ENCODE results near the gene STXBP6. TPM values are rescaled to one million over a fixed set of nuclear protein-coding genes. Genes with fewer than 3 reads are reported as not detected.

The STXBP6 gene
- polyA plus RNA-seq, 1 donor from 2014 or later = 14.6 TPM

GRCh38 chr14:25056688-25057078, 6.7 kb upstream of the STXBP6 start:
- Histone ChIP-seq H3F3A (ENCODE audit: insufficient read depth, low read length, poor library complexity, severe bottlenecking) (no peaks in the 10 kb centered on the region), H3K4me2 (ENCODE audit: low read length) (no peak overlapping the region), H4K20me1 (ENCODE audit: insufficient read depth) (no peaks in the 10 kb centered on the region), H3K36me3 (ENCODE audit: insufficient read depth, low read length) (no peaks in the 10 kb centered on the region), H3K4me3 (ENCODE audit: low read length) (no peak overlapping the region), H3K9ac (ENCODE audit: low read length) (no peak overlapping the region), H2AFZ (ENCODE audit: low read depth, low read length) (no peak overlapping the region), H3K9me2 (ENCODE audit: insufficient read depth, low read length) (no peaks in the 10 kb centered on the region), H3K27me3 (ENCODE audit: insufficient read depth, low read depth, low read length) (peaks cover 14% of the 10 kb centered on the region), H3K79me2 (replicated peaks; ENCODE audit: insufficient read depth, low read length) (no peaks in the 10 kb centered on the region), H3K9me3 (ENCODE audit: low read length) (no peaks in the 10 kb centered on the region), H3K27ac (ENCODE audit: low read length) (no peak overlapping the region)
- TF ChIP-seq, protein P1, sequence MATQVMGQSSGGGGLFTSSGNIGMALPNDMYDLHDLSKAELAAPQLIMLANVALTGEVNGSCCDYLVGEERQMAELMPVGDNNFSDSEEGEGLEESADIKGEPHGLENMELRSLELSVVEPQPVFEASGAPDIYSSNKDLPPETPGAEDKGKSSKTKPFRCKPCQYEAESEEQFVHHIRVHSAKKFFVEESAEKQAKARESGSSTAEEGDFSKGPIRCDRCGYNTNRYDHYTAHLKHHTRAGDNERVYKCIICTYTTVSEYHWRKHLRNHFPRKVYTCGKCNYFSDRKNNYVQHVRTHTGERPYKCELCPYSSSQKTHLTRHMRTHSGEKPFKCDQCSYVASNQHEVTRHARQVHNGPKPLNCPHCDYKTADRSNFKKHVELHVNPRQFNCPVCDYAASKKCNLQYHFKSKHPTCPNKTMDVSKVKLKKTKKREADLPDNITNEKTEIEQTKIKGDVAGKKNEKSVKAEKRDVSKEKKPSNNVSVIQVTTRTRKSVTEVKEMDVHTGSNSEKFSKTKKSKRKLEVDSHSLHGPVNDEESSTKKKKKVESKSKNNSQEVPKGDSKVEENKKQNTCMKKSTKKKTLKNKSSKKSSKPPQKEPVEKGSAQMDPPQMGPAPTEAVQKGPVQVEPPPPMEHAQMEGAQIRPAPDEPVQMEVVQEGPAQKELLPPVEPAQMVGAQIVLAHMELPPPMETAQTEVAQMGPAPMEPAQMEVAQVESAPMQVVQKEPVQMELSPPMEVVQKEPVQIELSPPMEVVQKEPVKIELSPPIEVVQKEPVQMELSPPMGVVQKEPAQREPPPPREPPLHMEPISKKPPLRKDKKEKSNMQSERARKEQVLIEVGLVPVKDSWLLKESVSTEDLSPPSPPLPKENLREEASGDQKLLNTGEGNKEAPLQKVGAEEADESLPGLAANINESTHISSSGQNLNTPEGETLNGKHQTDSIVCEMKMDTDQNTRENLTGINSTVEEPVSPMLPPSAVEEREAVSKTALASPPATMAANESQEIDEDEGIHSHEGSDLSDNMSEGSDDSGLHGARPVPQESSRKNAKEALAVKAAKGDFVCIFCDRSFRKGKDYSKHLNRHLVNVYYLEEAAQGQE (IDR thresholded peaks at IDR 0.05; ENCODE audit: borderline replicate concordance) = no peak
- TF ChIP-seq RAD21 (conservative IDR thresholded peaks at IDR 0.05) (no peak), EZH2 (IDR thresholded peaks at IDR 0.05; ENCODE audit: borderline replicate concordance, insufficient read depth, low read length, poor library complexity, severe bottlenecking) (no peak), SMC3 (conservative IDR thresholded peaks at IDR 0.05; ENCODE audit: poor library complexity) (no peak), EP300 (conservative IDR thresholded peaks at IDR 0.05; ENCODE audit: poor library complexity, severe bottlenecking) (no peak), TAF1 (IDR thresholded peaks at IDR 0.05; ENCODE audit: low read depth) (no peak), CTCF (IDR thresholded peaks at IDR 0.05; ENCODE audit: poor library complexity, severe bottlenecking) (no peak), POLR2AphosphoS5 (IDR thresholded peaks at IDR 0.05) (no peak), MXI1 (conservative IDR thresholded peaks at IDR 0.05; ENCODE audit: poor library complexity, severe bottlenecking) (no peak)

DNA sequence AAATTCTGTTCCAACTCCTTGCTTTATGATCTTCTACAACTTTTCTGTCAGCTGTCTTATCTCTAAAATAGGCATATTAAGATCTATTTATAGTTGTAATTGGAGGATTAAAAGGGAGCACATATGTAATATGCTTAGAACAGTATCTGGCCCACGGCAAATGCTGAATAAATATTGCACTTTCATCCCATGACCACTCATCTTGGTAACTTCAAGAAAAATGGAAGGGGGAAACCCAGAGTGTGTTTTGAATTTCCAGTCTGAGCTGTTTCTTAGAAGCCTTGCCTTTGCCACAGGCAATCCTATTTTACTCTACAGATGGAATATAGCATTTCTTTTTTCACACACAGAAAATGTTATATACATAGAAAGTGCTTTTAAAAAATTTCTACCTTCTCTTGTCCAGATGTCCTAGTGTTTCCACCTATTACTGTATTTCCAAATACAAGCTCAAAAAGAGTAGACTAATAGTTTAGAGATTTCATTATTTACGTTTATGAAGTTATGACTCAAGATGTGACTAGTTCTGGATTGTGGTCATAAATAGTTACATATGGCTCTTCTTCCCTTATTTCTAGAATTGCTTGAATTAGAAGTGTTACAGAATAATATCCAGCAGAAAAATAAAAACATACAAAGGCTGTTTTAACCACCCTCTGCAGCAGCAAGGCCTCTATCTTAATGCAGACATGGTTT, 6.2 kb upstream of the STXBP6 start:
- H3K9me2 ChIP-seq (ENCODE audit: insufficient read depth, low read length) = no peaks in the 10 kb centered on the region
- H3K27ac ChIP-seq (ENCODE audit: low read length) = no peak overlapping the region
- H3K79me2 ChIP-seq (replicated peaks; ENCODE audit: insufficient read depth, low read length) = no peaks in the 10 kb centered on the region
- H3F3A ChIP-seq (ENCODE audit: insufficient read depth, low read length, poor library complexity, severe bottlenecking) = no peaks in the 10 kb centered on the region
- H4K20me1 ChIP-seq (ENCODE audit: insufficient read depth) = no peaks in the 10 kb centered on the region
- H3K9ac ChIP-seq (ENCODE audit: low read length) = no peak overlapping the region
- TF ChIP-seq EZH2 (IDR thresholded peaks at IDR 0.05; ENCODE audit: borderline replicate concordance, insufficient read depth, low read length, poor library complexity, severe bottlenecking) (no peak), SMC3 (conservative IDR thresholded peaks at IDR 0.05; ENCODE audit: poor library complexity) (no peak), TAF1 (IDR thresholded peaks at IDR 0.05; ENCODE audit: low read depth) (no peak)
- H3K4me3 ChIP-seq (ENCODE audit: low read length) = no peak overlapping the region
- H3K36me3 ChIP-seq (ENCODE audit: insufficient read depth, low read length) = no peaks in the 10 kb centered on the region
- H3K4me2 ChIP-seq (ENCODE audit: low read length) = no peak overlapping the region
- no peaks in the 10 kb centered on the region for H3K9me3 ChIP-seq (ENCODE audit: low read length)
- peaks cover 20% of the 10 kb centered on the region for H3K27me3 ChIP-seq (ENCODE audit: insufficient read depth, low read depth, low read length)
- H2AFZ ChIP-seq (ENCODE audit: low read depth, low read length) = no peak overlapping the region

All from neural cell (in vitro differentiated cells).